Cortex of kidney (tissue), 1 donor: ENCODE results near the gene FOXE1.

ENCODE experiments used
- DNase-seq: peaks from one replicate; lab custom pipeline; 2025; lab: John Stamatoyannopoulos, UW

The FOXE1 gene

DNA sequence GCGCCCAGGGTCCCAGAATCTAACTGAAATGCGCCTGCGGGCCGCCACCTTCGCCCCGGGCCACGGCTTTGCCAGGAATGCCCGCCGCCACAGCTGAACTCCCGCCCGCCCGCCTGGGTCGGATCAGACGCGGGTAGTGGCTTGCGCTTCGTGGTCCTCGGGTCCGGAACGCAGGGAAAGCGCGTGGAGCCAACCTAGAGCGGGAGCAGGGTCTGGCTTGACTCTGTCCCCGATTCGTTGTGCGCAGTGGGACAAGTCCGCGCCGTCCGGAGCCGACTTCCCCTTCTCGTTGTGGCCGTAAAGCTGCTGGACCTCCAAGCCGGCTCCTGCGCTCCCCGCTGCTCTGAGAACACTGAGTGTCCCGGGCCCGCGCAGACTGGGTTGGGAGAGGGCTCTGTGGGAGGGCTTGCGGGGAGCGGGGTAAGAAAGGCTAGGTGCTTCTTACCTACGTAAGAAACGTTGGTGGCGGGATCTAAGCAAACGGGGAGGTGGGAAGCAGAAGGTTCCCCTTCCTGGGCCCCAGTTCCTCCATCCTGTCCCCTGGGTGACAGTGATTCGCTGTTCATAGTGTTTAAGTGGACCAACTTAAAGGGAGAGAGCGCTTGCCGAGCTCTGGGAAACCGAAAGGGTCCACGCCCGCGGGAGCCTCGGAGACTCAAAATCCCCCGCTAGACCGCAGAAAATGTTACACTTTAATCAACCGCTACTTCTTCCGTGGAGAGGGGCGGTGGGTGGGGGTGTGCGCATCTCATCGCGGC is 4.4 kb upstream of the FOXE1 start:
- no peak for DNase-seq

DNA sequence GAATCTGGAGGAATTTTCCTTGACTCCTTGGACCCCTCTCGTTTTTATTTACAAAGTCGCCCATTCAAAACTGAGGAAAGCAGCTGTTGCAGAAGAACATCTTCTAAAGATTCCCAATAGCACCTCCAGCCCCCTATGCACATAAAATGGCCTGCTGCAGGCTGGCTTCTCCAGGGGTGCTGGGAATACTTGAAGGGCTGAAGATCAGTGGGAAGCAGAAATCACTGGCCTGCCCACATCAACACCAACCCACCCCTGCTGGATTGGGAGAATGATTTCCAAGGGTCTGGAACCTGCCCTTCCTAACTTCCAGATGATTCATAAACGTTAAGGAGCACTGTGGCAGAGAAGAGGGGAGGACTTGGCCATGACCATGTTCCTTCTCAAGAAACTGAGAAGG is 3.0 kb upstream of the FOXE1 start:
- DNase-seq: no peak

DNA sequence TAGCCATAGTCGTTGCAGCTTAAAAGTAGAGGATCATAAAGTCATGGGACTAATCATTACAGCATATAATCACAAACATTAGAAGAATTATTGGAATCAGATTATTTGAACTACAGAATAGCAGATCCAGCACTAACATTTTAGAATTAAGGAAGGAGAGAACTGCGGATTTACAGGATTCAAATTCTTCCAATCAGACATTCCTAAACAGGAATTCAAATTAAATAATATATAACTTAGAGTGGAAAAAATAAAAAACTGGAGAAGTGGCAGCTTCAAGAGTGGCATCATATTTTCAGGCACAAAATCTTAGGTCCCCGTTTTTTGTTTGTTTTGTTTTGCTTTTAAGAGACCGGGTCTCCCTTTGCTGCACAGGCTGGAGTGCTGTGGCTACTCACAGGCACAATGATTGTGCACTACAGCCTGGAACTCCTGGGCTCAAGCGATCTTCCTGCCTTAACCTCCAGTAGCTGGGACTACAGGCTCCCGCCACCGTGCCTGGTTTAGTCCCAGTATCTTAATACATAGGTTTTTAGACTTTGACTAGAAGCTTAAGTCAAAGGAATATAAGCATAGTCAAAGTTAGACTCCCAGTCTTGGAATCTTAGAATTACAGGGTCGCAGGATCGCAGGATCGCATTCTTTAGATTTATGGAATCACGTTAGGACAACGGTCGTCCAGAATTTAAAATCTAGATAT is 2.1 kb upstream of the FOXE1 start:
- DNase-seq: no peak

DNA sequence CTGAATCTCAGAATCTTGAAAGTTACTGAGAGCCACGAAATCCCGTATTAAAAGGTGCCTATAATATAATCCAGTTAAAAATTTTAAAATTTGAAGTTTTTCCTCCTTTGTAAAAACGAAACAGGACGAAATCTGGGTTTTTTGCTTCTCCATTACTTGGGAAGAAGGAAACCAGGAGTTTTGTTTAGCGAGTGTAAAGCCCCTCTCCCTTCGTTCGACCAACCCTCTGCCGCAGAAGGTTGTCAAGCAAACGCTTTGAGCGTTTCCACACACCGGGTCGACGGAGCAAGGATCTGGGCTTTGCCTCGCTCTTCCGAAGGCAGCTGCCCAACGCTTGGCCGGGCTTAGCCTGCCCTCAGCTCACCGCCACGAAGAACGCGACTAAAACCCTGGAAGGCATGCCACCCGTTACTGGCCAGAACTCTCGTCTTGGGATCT is 1.6 kb upstream of the FOXE1 start:
- DNase-seq: no peak

DNA sequence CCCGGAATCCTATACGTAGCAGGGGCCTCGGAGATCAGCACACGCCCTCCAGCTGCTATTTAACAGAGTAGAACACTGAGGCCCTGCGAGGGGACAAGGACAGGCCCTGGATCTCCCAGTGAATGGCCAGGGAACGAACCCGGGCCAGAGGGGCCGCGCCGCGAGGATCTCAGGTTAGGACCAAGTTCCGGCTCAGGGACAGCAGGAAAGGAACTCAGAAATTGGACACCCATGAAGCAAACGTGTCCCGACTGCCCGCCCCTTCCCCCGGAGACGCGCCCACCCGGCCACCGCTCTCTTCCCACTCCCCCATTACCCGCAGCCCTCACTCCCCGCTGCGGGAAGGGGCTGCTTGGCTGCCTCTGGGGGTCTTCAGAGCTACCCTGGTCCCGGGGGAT is 1.0 kb upstream of the FOXE1 start:
- no peak for DNase-seq

DNA sequence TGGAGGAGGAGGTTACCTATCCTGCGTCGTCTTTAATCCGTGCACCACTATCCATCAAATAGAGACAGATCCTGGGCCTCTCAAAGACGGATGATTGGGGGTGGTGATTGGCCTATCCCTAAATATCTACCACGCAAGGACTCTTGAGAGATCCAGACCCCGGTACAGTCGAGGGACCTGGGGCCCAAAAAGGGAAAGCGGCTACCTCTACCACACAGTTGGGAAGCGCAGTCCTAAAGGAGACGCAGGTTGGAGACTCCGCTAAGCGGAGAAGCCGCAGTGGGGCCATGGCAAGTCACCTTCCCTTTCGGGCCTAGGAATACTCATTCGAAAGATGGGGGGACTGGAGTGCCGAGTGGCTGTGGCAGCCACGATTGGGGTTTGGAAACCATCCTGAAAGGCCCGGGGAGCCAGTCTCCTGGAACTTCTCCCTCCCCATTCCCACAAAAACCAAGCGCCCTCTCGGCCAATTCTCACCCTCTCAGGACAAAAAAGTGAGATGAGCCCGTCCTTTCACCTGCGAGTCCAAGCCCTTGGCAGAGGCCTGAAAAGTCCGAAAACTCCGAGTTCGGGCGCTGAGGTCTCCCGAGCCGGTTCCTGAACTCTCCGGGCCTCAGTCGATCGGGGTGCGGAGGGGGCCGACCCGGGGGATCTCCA is 499 bp upstream of the FOXE1 start:
- no peak for DNase-seq

DNA sequence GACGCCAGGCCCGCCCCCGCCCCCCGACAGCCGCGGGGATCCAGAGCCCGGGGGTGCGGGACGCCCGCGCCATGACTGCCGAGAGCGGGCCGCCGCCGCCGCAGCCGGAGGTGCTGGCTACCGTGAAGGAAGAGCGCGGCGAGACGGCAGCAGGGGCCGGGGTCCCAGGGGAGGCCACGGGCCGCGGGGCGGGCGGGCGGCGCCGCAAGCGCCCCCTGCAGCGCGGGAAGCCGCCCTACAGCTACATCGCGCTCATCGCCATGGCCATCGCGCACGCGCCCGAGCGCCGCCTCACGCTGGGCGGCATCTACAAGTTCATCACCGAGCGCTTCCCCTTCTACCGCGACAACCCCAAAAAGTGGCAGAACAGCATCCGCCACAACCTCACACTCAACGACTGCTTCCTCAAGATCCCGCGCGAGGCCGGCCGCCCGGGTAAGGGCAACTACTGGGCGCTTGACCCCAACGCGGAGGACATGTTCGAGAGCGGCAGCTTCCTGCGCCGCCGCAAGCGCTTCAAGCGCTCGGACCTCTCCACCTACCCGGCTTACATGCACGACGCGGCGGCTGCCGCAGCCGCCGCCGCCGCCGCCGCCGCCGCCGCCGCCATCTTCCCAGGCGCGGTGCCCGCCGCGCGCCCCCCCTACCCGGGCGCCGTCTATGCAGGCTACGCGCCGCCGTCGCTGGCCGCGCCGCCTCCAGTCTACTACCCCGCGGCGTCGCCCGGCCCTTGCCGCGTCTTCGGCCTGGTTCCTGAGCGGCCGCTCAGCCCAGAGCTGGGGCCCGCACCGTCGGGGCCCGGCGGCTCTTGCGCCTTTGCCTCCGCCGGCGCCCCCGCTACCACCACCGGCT is 1.0 kb downstream of the FOXE1 start:
- DNase-seq: no peak

DNA sequence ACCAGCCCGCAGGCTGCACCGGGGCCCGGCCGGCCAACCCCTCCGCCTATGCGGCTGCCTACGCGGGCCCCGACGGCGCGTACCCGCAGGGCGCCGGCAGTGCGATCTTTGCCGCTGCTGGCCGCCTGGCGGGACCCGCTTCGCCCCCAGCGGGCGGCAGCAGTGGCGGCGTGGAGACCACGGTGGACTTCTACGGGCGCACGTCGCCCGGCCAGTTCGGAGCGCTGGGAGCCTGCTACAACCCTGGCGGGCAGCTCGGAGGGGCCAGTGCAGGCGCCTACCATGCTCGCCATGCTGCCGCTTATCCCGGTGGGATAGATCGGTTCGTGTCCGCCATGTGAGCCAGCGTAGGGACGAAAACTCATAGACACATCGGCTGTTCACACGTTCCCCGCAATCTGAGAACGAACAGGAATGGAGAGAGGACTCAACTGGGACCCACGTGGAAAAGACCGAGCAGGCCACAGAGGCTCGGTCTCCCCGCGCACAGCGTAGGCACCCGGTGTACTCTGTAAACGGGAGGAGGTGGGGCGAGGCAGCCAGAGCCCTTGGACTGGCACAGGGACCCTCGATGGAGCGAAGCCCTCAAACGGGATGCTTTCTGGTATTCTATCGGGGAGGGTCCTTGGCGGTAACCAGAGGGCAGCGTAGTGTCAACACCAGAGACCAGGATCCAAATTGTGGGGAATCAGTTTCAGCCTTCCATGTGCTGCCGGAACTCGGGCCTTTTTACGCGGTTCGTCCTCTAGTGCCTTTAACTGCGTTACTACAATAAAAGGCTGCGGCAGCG is 1.9 kb downstream of the FOXE1 start:
- no peak for DNase-seq

DNA sequence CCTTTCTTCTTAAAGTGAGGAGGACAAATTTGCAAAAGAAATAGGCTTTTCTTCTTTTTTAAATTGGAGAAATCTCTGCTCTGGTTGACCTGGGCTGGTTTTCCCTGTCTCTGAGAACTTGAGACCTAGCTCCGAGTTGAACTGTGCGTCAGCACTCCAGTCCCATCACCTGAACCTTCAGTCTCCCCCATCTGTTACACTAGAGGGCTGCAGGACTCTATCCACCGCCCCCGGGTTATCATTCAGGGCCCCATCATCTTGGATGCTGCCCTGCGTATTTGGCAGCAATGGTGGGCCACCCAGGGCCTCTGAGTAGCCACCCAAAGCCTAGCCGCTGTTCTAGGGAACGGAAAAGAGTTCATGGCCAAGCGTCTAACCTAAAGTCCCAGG is 2.5 kb downstream of the FOXE1 start:
- DNase-seq: no peak

DNA sequence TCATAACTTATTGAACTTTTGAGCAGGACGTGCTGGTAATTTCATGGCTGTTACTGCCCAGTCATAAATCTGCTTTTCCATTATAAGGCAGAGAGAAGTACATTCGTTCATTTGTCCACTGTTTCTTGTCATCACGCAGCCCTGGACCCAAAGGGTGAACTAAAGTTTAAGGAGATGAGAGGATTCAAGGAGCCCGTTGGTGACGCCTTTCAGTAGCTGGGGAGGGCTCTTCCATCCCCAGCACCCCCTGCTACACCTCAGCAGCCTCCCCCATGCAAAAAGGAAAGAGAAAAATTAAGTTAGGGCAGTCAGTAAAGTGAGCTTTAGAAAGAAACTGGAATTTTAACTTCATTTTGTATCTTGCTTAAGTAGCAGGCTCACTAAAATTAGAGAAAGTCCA is 2.9 kb downstream of the FOXE1 start:
- DNase-seq: no peak

DNA sequence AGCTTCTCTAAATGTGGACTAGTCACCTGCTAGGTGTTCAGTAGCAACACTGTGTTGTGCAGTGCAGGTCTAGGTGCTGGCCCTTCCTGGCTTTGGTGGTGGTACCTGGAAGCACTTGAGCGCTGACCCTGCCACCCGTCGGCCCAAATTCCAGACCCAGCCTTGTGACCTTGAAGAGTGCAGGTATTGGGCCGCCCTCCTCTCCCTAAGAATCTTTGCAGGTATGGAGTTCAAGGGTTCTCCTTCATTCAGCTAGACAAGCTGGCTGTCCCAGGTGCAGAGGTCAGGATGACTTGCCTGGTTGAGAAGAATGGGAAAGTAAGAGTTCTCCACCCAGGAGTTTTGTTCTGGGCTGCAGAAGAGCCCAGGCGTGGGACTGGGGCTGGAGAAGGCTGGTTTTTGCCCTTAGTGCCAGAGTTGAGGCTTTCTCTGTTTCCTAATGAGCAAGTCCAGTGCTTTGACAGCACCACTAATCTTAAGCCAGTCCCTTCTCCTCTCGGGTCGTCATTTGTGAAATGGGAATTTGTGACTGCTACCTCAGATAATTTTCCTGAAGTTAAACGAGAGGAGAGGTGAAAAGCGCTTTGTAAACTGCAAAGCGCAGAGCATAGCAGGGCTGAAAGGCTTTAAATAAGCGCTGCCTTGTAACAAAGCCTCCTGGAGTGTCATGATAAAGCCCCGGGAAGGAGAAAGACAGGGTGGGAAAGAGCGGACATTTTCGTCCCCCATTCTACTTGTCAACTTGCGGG is 4.0 kb downstream of the FOXE1 start:
- DNase-seq: no peak

DNA sequence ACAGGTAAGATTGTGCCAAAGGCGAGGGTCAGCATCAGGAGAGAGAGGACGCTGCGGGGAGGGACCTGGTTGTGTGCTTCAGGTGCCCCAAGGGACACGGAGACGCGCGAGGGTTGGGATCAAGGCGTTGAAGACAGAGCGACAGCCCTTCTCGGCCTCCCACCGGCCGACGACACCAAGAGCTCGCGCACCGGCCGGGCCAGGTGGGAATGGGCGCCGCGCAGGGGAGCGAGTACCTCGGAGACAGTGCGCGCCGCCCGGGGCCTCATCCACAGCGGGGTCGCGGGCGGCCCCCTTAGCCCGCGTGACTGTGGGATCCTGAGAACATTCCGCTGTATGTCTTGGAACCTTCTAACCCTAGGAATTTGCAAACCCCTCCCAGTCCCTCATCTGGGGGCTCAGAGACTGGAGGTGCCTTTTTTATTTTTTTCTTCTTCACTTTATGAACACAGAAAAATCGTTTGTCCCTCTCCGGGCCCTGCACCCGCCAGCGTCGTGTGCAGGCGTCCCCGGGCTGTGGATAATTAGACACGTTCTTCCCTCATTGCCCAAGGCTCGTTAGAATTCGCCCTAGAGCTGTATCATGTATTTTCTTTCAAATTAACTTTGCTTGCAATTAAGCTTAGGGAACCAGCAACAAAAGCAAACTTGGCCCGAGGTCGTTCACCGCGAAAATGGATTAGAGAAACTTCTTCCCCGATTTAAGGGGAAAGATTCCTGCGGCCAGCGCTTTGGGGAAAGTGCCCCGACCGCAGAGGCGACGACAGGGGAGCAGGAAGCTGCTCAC is 4.8 kb downstream of the FOXE1 start:
- no peak for DNase-seq

DNA sequence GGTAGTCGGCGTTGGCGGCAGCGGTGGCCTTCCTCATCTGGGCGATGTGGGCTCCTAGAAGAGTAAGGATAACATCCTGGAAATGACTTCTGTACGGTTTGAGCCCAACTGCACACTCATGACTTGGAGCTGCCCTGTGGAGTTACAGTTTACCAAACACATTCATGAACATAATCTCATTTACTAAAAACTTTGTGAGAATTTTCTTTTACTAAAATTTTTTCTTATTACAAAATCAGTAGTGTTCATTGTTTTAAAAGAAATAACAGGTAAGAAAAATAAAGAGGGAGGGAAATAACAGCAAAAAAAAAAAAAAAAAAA is 5.3 kb downstream of the FOXE1 start:
- DNase-seq: no peak

DNA sequence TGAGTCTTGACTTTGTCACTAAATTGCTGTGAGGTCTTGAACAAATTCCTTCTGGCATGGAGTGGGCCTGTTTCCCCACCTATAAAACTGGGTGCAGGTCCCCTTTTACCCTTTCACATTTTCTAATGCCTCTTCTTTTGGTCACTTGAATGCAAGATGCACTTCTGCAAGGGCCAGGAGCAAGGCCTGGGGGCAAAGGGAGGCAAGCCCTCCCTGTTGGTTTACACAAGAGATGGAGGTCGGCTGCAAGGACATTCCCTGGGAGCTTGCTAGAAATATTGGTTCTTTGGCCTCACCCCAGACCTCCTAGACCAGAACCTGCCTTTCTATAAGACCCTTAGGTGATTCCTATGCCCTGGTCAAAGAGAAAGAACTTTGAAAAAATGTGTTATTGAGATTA is 5.8 kb downstream of the FOXE1 start:
- DNase-seq: no peak

DNA sequence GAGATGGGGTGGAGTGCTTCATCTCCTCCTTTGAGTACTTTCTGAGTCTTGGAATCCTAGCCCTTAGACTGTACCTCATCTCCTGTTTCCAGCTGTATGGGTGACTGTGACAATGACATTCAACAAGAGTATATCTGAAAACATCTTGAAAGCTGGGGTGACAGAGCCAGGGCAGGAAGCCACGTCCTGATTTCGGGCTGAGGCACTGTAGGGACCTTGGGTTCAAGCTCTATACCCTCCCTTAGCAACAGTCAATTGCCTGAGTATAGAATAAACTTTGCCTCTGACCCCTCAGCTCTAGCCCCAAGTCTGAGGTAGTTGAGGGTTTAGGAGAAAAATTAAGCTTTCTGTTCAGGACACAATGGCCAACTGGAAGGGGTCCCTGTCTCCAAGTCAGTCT is 6.3 kb downstream of the FOXE1 start:
- DNase-seq: no peak

DNA sequence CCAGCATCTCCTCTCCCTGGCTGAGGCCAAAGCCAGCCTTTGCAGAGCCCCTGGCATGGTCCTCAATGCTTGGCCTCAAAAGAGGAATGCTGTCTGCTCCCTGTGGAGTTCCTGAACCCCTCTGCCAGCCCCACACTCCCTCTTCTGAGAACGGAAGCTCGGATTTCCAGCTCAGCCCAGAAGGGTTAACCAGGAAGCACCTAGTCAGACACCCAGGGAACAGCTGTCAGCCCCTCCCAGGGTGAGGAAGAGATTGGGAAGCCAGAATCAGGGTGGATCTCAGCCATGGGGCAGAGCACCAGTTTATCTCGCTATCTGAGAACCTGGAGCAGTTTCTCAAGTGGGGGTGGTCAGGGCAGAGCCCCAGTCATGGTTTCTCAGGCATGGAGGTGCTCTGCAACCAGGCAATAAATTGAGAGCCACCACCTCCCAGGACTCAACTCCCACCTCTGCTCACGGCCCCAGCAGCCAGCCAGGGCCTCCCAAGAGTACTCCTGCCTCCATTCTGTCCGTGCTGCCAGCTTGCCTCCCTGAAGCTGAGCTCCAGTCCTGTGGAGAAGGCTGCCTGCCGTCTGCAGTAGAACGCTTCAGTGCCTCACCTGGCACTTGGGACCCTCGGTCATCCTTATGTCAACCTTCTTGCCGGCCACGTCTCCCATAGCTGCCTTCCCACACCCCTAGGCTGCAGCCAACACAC is 7.6 kb downstream of the FOXE1 start:
- DNase-seq: no peak

DNA sequence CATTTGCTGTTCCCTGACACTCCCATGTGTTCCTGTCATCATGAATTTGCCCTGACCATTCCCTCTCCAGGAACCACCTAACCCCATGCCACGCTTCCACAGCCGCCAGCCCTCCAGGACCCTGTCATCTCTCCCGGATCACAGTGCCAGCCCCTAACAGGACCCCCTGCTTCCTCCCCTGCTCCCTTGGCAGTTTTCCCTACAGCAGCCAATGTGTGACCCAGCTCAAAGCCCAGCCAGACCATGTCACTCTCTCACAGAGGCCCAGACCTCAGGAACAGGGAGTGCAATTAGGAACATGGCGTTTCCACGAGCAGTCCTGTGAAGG is 8.1 kb downstream of the FOXE1 start:
- DNase-seq: no peak

DNA sequence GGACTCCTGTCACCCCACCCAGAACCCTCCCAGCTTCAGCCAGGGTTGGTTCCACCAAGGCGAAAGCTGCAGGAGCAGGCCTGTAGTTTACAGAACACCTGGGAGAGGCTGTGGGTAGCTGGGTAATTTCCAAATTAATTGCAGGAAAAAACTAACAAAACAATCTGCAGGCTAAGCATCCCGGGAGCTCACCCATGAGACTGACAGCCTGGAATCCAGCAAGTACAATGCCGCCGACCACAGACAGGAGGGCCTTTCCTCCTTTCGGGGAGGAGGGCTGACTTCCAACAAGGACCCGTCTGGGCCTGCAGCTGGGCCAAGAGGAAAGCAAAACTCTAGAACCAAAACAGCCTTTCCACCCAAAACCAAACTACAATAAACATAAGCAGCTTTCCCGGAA is 10.3 kb downstream of the FOXE1 start:
- no peak for DNase-seq

DNA sequence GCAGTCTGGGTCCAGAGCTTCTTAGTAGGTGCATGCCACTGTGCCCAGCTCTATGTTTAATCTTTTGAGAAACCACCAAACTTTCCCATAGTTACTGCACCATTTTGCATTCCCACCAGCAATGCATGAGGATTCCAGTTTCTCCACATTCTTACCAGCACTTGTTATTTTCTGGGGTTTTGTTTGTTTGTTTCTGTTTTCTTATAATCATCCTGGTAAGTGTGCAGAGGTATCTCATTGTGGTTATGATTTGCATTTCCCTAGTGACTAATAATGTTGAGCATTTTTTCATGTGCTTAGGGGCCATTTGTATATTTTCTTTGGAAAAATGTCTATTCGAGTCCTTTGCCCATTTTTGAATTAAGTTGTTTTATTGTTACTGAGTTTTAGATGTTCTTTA is 11.4 kb downstream of the FOXE1 start:
- no peak for DNase-seq

DNA sequence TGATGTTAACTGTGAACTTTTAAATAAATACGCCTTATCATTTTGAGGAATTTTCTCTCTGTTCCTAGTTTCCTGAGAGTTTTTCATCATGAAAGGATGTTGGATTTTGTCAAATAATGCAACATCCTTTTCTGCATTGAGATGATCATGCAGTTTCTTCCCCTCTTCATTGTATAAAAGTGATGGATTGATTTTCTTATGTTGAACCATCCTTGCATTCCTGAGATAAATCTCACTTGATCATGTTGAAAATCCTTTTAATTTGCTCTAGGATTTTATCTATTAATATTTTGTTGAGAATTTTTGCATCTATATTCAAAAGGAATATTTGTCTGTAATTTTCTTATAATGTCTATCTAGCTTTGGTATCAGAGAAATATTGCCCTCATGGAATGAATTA is 13.3 kb downstream of the FOXE1 start:
- DNase-seq: no peak
